Vagina (tissue), 2 donors: ENCODE data around the gene HYKK. TPM values are rescaled to one million over a fixed set of nuclear protein-coding genes. Genes with fewer than 3 reads are reported as not detected.
"Not testable (repeated sequence)": the region's sequence is repeated elsewhere in the genome, so short reads cannot be mapped to it uniquely, and the experiment has no call there.

Source experiments
- DNase-seq, 2 donors: peaks; one replicate each; pipeline ENCODE4 v3.0.0-alpha.2; 2017; ENCODE audit errors: extremely low spot score in 2 of 2
- H3K27ac ChIP-seq: fragments of 200-600 bp; sonication (generic); one replicate; pipeline ENCODE4 v1.5.1; 2019
- H3K27me3 ChIP-seq: fragments of 200-600 bp; sonication (generic); one replicate; pipeline ENCODE4 v1.5.1; 2019
- H3K36me3 ChIP-seq, 2 donors: fragments of 200-600 bp; sonication (generic); one replicate each; pipeline ENCODE4 v1.5.1; 2017 to 2019
- H3K4me1 ChIP-seq: fragments of 200-600 bp; sonication (generic); one replicate; pipeline ENCODE4 v1.5.1; 2019
- H3K4me3 ChIP-seq, 2 donors: fragments of 200-600 bp; sonication (generic); 1 replicate in 1 of 2; 2 replicates in 1 of 2; pipeline ENCODE4 v1.5.1; 2016 to 2019
- H3K9me3 ChIP-seq: fragments of 200-600 bp; sonication (generic); one replicate; pipeline ENCODE4 v1.5.1; 2019
- CTCF ChIP-seq, 3 experiments: fragments of 450-650 bp in 2 of 3; fragments of 200-600 bp in 1 of 3; sonication (generic) in 1 of 3; IDR thresholded peaks; one replicate each; pipeline ENCODE4 v1.5.1; 2017 to 2019; ENCODE audit warnings: antibody characterized with exemption in 3 of 3, mild to moderate bottlenecking in 2 of 3, moderate library complexity in 2 of 3
- POLR2A ChIP-seq, 2 donors: fragments of 450-650 bp; IDR thresholded peaks; one replicate each; pipeline ENCODE4 v1.6.1; 2017; ENCODE audit warnings: antibody characterized with exemption in 2 of 2, mild to moderate bottlenecking in 2 of 2, moderate library complexity in 2 of 2
- POLR2AphosphoS5 ChIP-seq, 2 donors: sonication (generic); formaldehyde crosslinking; IDR thresholded peaks; one replicate each; pipeline ENCODE4 v1.9.0; 2017; ENCODE audit warnings: antibody characterized with exemption in 2 of 2, mild to moderate bottlenecking in 2 of 2, low read depth in 1 of 2; ENCODE audit not compliant: insufficient read depth in 1 of 2
- intact Hi-C: fragments of 100-400 bp; cut with DNase I; formaldehyde crosslinking; loops from one replicate; pipeline ENCODE4 v1.15.1; 2023
- total RNA-seq: library from RNA; depleted of rRNA; stranded (reverse); fragments of >200 nt; gene quantifications from one replicate; pipeline ENCODE4 v1.2.3, GENCODE V29; 2016

The HYKK gene
- total RNA-seq, 1 donor from 2014 or later = 9.6 TPM

GRCh38 chr15:78550194-78550593 lies 42.8 kb downstream of the HYKK start:
- Histone ChIP-seq H3K27me3 (no peaks in the 10 kb centered on the region), H3K36me3 (peaks cover 0 to 50% of the 10 kb centered on the region in 2 donors), H3K4me1 (no peaks in the 10 kb centered on the region), H3K4me3 (no peak overlapping the region), H3K27ac (no peak overlapping the region), H3K9me3 (no peaks in the 10 kb centered on the region)
- intact Hi-C loops = no loop called here
- TF ChIP-seq CTCF (IDR thresholded peaks at IDR 0.05) (no peak), POLR2A (IDR thresholded peaks at IDR 0.05) (no peak), POLR2AphosphoS5 (IDR thresholded peaks at IDR 0.05; ENCODE audit: insufficient read depth in 1 of 2, low read depth in 1 of 2) (no peak)
- no peak for DNase-seq

- no peaks in the 10 kb centered on the region for H3K4me1 ChIP-seq
- H3K9me3 ChIP-seq = no peaks in the 10 kb centered on the region
- no peak overlapping the region for H3K4me3 ChIP-seq
- peaks cover 0 to 44% of the 10 kb centered on the region in 2 donors for H3K36me3 ChIP-seq
- intact Hi-C loops = no loop called here
- DNase-seq = no peak
- no peak overlapping the region for H3K27ac ChIP-seq
- TF ChIP-seq CTCF (IDR thresholded peaks at IDR 0.05) (no peak), POLR2AphosphoS5 (IDR thresholded peaks at IDR 0.05; ENCODE audit: insufficient read depth in 1 of 2, low read depth in 1 of 2) (no peak), POLR2A (IDR thresholded peaks at IDR 0.05) (no peak)
- H3K27me3 ChIP-seq = no peaks in the 10 kb centered on the region
These were observed 43.4 kb downstream of the HYKK start for GRCh38 chr15:78550815-78551214.

GRCh38 chr15:78551902-78552301 lies 44.5 kb downstream of the HYKK start:
- DNase-seq = no peak
- intact Hi-C loops = no loop called here
- Histone ChIP-seq H3K27me3 (no peaks in the 10 kb centered on the region), H3K36me3 (peaks cover 0 to 33% of the 10 kb centered on the region in 2 donors), H3K9me3 (no peaks in the 10 kb centered on the region), H3K27ac (no peak overlapping the region), H3K4me3 (no peak overlapping the region), H3K4me1 (no peaks in the 10 kb centered on the region)
- no peak for TF ChIP-seq CTCF (IDR thresholded peaks at IDR 0.05)
- TF ChIP-seq POLR2AphosphoS5 (IDR thresholded peaks at IDR 0.05; ENCODE audit: insufficient read depth in 1 of 2, low read depth in 1 of 2) = no peak
- no peak for TF ChIP-seq POLR2A (IDR thresholded peaks at IDR 0.05)

- no peaks in the 10 kb centered on the region for H3K4me1 ChIP-seq
- TF ChIP-seq POLR2A (IDR thresholded peaks at IDR 0.05) (no peak), POLR2AphosphoS5 (IDR thresholded peaks at IDR 0.05; ENCODE audit: insufficient read depth in 1 of 2, low read depth in 1 of 2) (no peak), CTCF (IDR thresholded peaks at IDR 0.05) (no peak)
These were observed 45.2 kb downstream of the HYKK start for GRCh38 chr15:78552597-78552996.

GRCh38 chr15:78560201-78560600 lies 52.8 kb downstream of the HYKK start:
- H3K27me3 ChIP-seq, H3K27ac ChIP-seq, intact Hi-C loops, H3K4me3 ChIP-seq, H3K36me3 ChIP-seq, DNase-seq, H3K9me3 ChIP-seq, H3K4me1 ChIP-seq: not testable (repeated sequence)

More at GRCh38 chr15:78552597-78552996, 45.2 kb downstream of the HYKK start:
- Histone ChIP-seq H3K4me3 (no peak overlapping the region), H3K36me3 (peaks cover 0 to 26% of the 10 kb centered on the region in 2 donors), H3K9me3 (no peaks in the 10 kb centered on the region), H3K27me3 (no peaks in the 10 kb centered on the region), H3K27ac (no peak overlapping the region)
- DNase-seq = no peak
- intact Hi-C loops = no loop called here

- intact Hi-C loops = no loop called here
- peaks cover 9% of the 10 kb centered on the region for H3K4me1 ChIP-seq
- TF ChIP-seq CTCF (IDR thresholded peaks at IDR 0.05) (no peak), POLR2A (IDR thresholded peaks at IDR 0.05) (no peak), POLR2AphosphoS5 (IDR thresholded peaks at IDR 0.05; ENCODE audit: insufficient read depth in 1 of 2, low read depth in 1 of 2) (no peak)
- no peaks in the 10 kb centered on the region for H3K27me3 ChIP-seq
- H3K4me3 ChIP-seq = no peak overlapping the region
- H3K9me3 ChIP-seq = no peaks in the 10 kb centered on the region
- no peak overlapping the region for H3K27ac ChIP-seq
- DNase-seq = no peak
- H3K36me3 ChIP-seq = no peaks in the 10 kb centered on the region
These were observed 54.1 kb downstream of the HYKK start for GRCh38 chr15:78561490-78561889.
